ENCODE measurements around the gene DOCK4. TPM values are rescaled to one million over a fixed set of nuclear protein-coding genes. Genes with fewer than 3 reads are reported as not detected.
A peak's percentile ranks its signal among the peaks of the same experiment; 100 is the strongest.

The DOCK4 gene
- total RNA-seq, 1 donor from 2014 or later, result 43.0 TPM

GRCh38 chr7:112215787-112216186 is 9.6 kb upstream of the DOCK4 start:
- H3K9me3 Mint-ChIP-seq (ENCODE audit: low read depth), result no peaks in the 10 kb centered on the region

GRCh38 chr7:112214883-112215282 is 8.7 kb upstream of the DOCK4 start:
- H3K27ac Mint-ChIP-seq (ENCODE audit: unreplicated experiment), result no peak overlapping the region
- no peaks in the 10 kb centered on the region for H3K27me3 Mint-ChIP-seq (ENCODE audit: low read depth)
- no peaks in the 10 kb centered on the region for H3K36me3 Mint-ChIP-seq (ENCODE audit: low read depth)
- no peaks in the 10 kb centered on the region for H3K9me3 Mint-ChIP-seq (ENCODE audit: low read depth)
- H3K4me1 Mint-ChIP-seq (ENCODE audit: low read depth), result peaks cover 44% of the 10 kb centered on the region
- H3K4me3 Mint-ChIP-seq (ENCODE audit: unreplicated experiment), result no peak overlapping the region
- TF ChIP-seq CTCF (IDR thresholded peaks at IDR 0.05), result peak; percentile 33
- DNase-seq (ENCODE audit: low spot score), result no peak

More at GRCh38 chr7:112215787-112216186, 9.6 kb upstream of the DOCK4 start:
- Mint-ChIP-seq H3K36me3 (ENCODE audit: low read depth) (no peaks in the 10 kb centered on the region), H3K27ac (ENCODE audit: unreplicated experiment) (no peak overlapping the region), H3K27me3 (ENCODE audit: low read depth) (no peaks in the 10 kb centered on the region), H3K4me1 (ENCODE audit: low read depth) (peaks cover 47% of the 10 kb centered on the region), H3K4me3 (ENCODE audit: unreplicated experiment) (no peak overlapping the region)
- DNase-seq (ENCODE audit: low spot score), result no peak
- no peak for TF ChIP-seq CTCF (IDR thresholded peaks at IDR 0.05)

GRCh38 chr7:112214268-112214667 is 8.1 kb upstream of the DOCK4 start:
- Mint-ChIP-seq H3K36me3 (ENCODE audit: low read depth) (no peaks in the 10 kb centered on the region), H3K4me1 (ENCODE audit: low read depth) (peaks cover 42% of the 10 kb centered on the region), H3K4me3 (ENCODE audit: unreplicated experiment) (no peak overlapping the region), H3K27ac (ENCODE audit: unreplicated experiment) (no peak overlapping the region), H3K27me3 (ENCODE audit: low read depth) (no peaks in the 10 kb centered on the region), H3K9me3 (ENCODE audit: low read depth) (no peaks in the 10 kb centered on the region)
- no peak for DNase-seq (ENCODE audit: low spot score)
- TF ChIP-seq CTCF (IDR thresholded peaks at IDR 0.05), result no peak

GRCh38 chr7:112213735-112214134 is 7.5 kb upstream of the DOCK4 start:
- Mint-ChIP-seq H3K27me3 (ENCODE audit: low read depth) (no peaks in the 10 kb centered on the region), H3K27ac (ENCODE audit: unreplicated experiment) (no peak overlapping the region), H3K36me3 (ENCODE audit: low read depth) (no peaks in the 10 kb centered on the region), H3K4me3 (ENCODE audit: unreplicated experiment) (no peak overlapping the region), H3K9me3 (ENCODE audit: low read depth) (no peaks in the 10 kb centered on the region), H3K4me1 (ENCODE audit: low read depth) (peaks cover 42% of the 10 kb centered on the region)
- no peak for TF ChIP-seq CTCF (IDR thresholded peaks at IDR 0.05)
- no peak for DNase-seq (ENCODE audit: low spot score)

- DNase-seq (ENCODE audit: low spot score), result no peak
- H3K36me3 Mint-ChIP-seq (ENCODE audit: low read depth), result no peaks in the 10 kb centered on the region
- H3K4me3 Mint-ChIP-seq (ENCODE audit: unreplicated experiment), result no peak overlapping the region
- no peaks in the 10 kb centered on the region for H3K9me3 Mint-ChIP-seq (ENCODE audit: low read depth)
- peak overlapping the region; percentile 1 for H3K27ac Mint-ChIP-seq (ENCODE audit: unreplicated experiment)
- H3K4me1 Mint-ChIP-seq (ENCODE audit: low read depth), result peaks cover 37% of the 10 kb centered on the region
- no peak for TF ChIP-seq CTCF (IDR thresholded peaks at IDR 0.05)
- no peaks in the 10 kb centered on the region for H3K27me3 Mint-ChIP-seq (ENCODE audit: low read depth)
These were observed 6.4 kb upstream of the DOCK4 start for GRCh38 chr7:112212571-112212970.
